WTC11 (cell line): ENCODE data around the gene SUPT3H. TPM values are rescaled to one million over a fixed set of nuclear protein-coding genes. Genes with fewer than 3 reads are reported as not detected.

ENCODE experiments used
- ATAC-seq: fragments of 200-7000 bp; cut with Tn5 transposase; 2 replicates; pipeline ENCODE4 v1.10.0; 2021; ENCODE audit warnings: mild to moderate bottlenecking, moderate library complexity
- CTCF ChIA-PET: fragments of 300-600 bp; sonication (Branson Sonifier 250); formaldehyde crosslinking; loops from one replicate; lab custom pipeline; 2021; ENCODE audit warnings: antibody characterized with exemption; lab: Charles Lee
- POLR2A ChIA-PET: fragments of 350-600 bp; sonication (Branson Sonifier 250); formaldehyde crosslinking; loops from one replicate; lab custom pipeline; 2021; ENCODE audit warnings: antibody characterized with exemption; lab: Charles Lee
- DNase-seq: peaks from one replicate; pipeline ENCODE4 v3.0.0; 2021; ENCODE audit warnings: low spot score
- H3K27ac Mint-ChIP-seq: 2 replicates; pipeline ENCODE4 v1.8.0; 2021; ENCODE audit warnings: mixed read lengths
- H3K27me3 Mint-ChIP-seq: 2 replicates; pipeline ENCODE4 v1.8.0; 2021; ENCODE audit warnings: low read depth, mild to moderate bottlenecking, moderate library complexity, mixed read lengths
- H3K36me3 Mint-ChIP-seq: 2 replicates; pipeline ENCODE4 v1.8.0; 2021; ENCODE audit warnings: mixed read lengths
- H3K4me1 Mint-ChIP-seq: 2 replicates; pipeline ENCODE4 v1.8.0; 2022; ENCODE audit warnings: mixed read lengths
- H3K4me3 Mint-ChIP-seq: 2 replicates; pipeline ENCODE4 v1.8.0; 2021; ENCODE audit warnings: mild to moderate bottlenecking, moderate library complexity, mixed read lengths
- H3K9me3 Mint-ChIP-seq: 2 replicates; pipeline ENCODE4 v1.8.0; 2021; ENCODE audit warnings: mixed read lengths
- ATF1 ChIP-seq: sonication (generic); formaldehyde crosslinking; IDR thresholded peaks from 2 replicates; pipeline ENCODE4 v1.8.1; 2023; ENCODE audit warnings: mild to moderate bottlenecking, moderate library complexity, missing genetic modification reagents
- CDX4 ChIP-seq: fragments of 250-450 bp; sonication (Bioruptor Pico); IDR thresholded peaks from 2 replicates; pipeline ENCODE4 v1.9.0; 2021; ENCODE audit warnings: moderate library complexity, mild to moderate bottlenecking, inconsistent platforms, borderline replicate concordance
- E2F1 ChIP-seq: sonication (generic); formaldehyde crosslinking; IDR thresholded peaks from 2 replicates; pipeline ENCODE4 v1.8.0; 2022; ENCODE audit warnings: mild to moderate bottlenecking, missing genetic modification reagents
- ELF4 ChIP-seq: sonication (generic); formaldehyde crosslinking; IDR thresholded peaks from 2 replicates; pipeline ENCODE4 v1.8.1; 2022; ENCODE audit warnings: low read depth, mild to moderate bottlenecking, moderate library complexity, missing genetic modification reagents
- ESRRA ChIP-seq: sonication (generic); formaldehyde crosslinking; IDR thresholded peaks from 2 replicates; pipeline ENCODE4 v1.8.1; 2022; ENCODE audit warnings: mild to moderate bottlenecking, missing genetic modification reagents, borderline replicate concordance
- FOXP4 ChIP-seq: sonication (generic); formaldehyde crosslinking; IDR thresholded peaks from 2 replicates; pipeline ENCODE4 v1.8.0; 2022; ENCODE audit warnings: mild to moderate bottlenecking, missing genetic modification reagents
- JAZF1 ChIP-seq: fragments of 250-450 bp; sonication (Bioruptor Pico); IDR thresholded peaks from 2 replicates; pipeline ENCODE4 v1.9.0; 2021; ENCODE audit warnings: moderate library complexity, mild to moderate bottlenecking, inconsistent platforms
- MYBL2 ChIP-seq: sonication (generic); formaldehyde crosslinking; IDR thresholded peaks from 2 replicates; pipeline ENCODE4 v1.8.1; 2023; ENCODE audit warnings: mild to moderate bottlenecking, moderate library complexity, missing genetic modification reagents
- NFYB ChIP-seq: sonication (generic); formaldehyde crosslinking; conservative IDR thresholded peaks from 2 replicates; pipeline ENCODE4 v1.8.0; 2022; ENCODE audit warnings: low read depth, missing genetic modification reagents
- NR2C2 ChIP-seq: sonication (generic); formaldehyde crosslinking; IDR thresholded peaks from 2 replicates; pipeline ENCODE4 v1.8.0; 2022; ENCODE audit warnings: mild to moderate bottlenecking, missing genetic modification reagents
- TCF7 ChIP-seq: sonication (generic); formaldehyde crosslinking; IDR thresholded peaks from 2 replicates; pipeline ENCODE4 v1.8.0; 2022; ENCODE audit warnings: mild to moderate bottlenecking, low read depth, missing genetic modification reagents, moderate library complexity
- TP53 ChIP-seq: sonication (generic); formaldehyde crosslinking; IDR thresholded peaks from 2 replicates; pipeline ENCODE4 v1.8.1; 2023; ENCODE audit warnings: mild to moderate bottlenecking, missing genetic modification reagents
- ZBTB21 ChIP-seq: sonication (generic); formaldehyde crosslinking; IDR thresholded peaks from 2 replicates; pipeline ENCODE4 v1.8.1; 2023; ENCODE audit warnings: mild to moderate bottlenecking, missing genetic modification reagents, borderline replicate concordance
- ZBTB43 ChIP-seq: sonication (generic); formaldehyde crosslinking; IDR thresholded peaks from 2 replicates; pipeline ENCODE4 v1.8.1; 2023; ENCODE audit warnings: mild to moderate bottlenecking, missing genetic modification reagents
- ZNF138 ChIP-seq: sonication (generic); formaldehyde crosslinking; conservative IDR thresholded peaks from 2 replicates; pipeline ENCODE4 v1.8.1; 2022; ENCODE audit warnings: mild to moderate bottlenecking, moderate library complexity, missing genetic modification reagents
- ZNF263 ChIP-seq: sonication (generic); formaldehyde crosslinking; IDR thresholded peaks from 2 replicates; pipeline ENCODE4 v1.8.1; 2022; ENCODE audit warnings: low read depth, mild to moderate bottlenecking, moderate library complexity, missing genetic modification reagents
- ZNF396 ChIP-seq: fragments of 250-450 bp; sonication (Bioruptor Pico); IDR thresholded peaks from 2 replicates; pipeline ENCODE4 v1.8.0; 2021; ENCODE audit warnings: mild to moderate bottlenecking, moderate library complexity, borderline replicate concordance
- ZNF423 ChIP-seq: fragments of 250-450 bp; sonication (Bioruptor Pico); IDR thresholded peaks from 2 replicates; pipeline ENCODE4 v2.1.2; 2022; ENCODE audit warnings: mild to moderate bottlenecking, moderate library complexity
- ZSCAN18 ChIP-seq: fragments of 250-450 bp; sonication (Bioruptor Pico); IDR thresholded peaks from 2 replicates; pipeline ENCODE4 v2.1.2; 2022; ENCODE audit warnings: mild to moderate bottlenecking, moderate library complexity
- total RNA-seq: library from RNA; stranded (reverse); gene quantifications from 3 replicates; pipeline ENCODE4 v1.2.3, GENCODE V29; 2021
- TF ChIP-seq, protein P1 (sequence below): sonication (generic); formaldehyde crosslinking; IDR thresholded peaks from 2 replicates; pipeline ENCODE4 v1.8.1; 2023; ENCODE audit warnings: mild to moderate bottlenecking, missing genetic modification reagents
- TF ChIP-seq, protein P2 (sequence below): fragments of 250-450 bp; sonication (Bioruptor Pico); IDR thresholded peaks from 2 replicates; pipeline ENCODE4 v1.9.0; 2021; ENCODE audit warnings: mild to moderate bottlenecking

The SUPT3H gene
- total RNA-seq, 1 experiment from 2014 or later, result 15.3 TPM

- no peak overlapping the region for H3K27ac Mint-ChIP-seq
- POLR2A ChIA-PET, result no interaction called here
- H3K9me3 Mint-ChIP-seq, result no peaks in the 10 kb centered on the region
- no peak overlapping the region for H3K4me3 Mint-ChIP-seq
- no peak for ATAC-seq
- no peak for DNase-seq
- TF ChIP-seq TP53 (CRISPR knock-in tag), result no peak
- no peak for TF ChIP-seq ZSCAN18 (CRISPR knock-in tag)
- no peak for TF ChIP-seq ZNF263 (CRISPR knock-in tag)
- TF ChIP-seq ZNF138 (CRISPR knock-in tag), result no peak
- TF ChIP-seq ESRRA (CRISPR knock-in tag), result no peak
- TF ChIP-seq CDX4 (CRISPR knock-in tag), result no peak
- TF ChIP-seq MYBL2, result no peak
- TF ChIP-seq ZBTB21, result no peak
- TF ChIP-seq NFYB (CRISPR knock-in tag), result no peak
- no peak for TF ChIP-seq TCF7 (CRISPR knock-in tag)
- TF ChIP-seq FOXP4, result no peak
- TF ChIP-seq, protein P1, sequence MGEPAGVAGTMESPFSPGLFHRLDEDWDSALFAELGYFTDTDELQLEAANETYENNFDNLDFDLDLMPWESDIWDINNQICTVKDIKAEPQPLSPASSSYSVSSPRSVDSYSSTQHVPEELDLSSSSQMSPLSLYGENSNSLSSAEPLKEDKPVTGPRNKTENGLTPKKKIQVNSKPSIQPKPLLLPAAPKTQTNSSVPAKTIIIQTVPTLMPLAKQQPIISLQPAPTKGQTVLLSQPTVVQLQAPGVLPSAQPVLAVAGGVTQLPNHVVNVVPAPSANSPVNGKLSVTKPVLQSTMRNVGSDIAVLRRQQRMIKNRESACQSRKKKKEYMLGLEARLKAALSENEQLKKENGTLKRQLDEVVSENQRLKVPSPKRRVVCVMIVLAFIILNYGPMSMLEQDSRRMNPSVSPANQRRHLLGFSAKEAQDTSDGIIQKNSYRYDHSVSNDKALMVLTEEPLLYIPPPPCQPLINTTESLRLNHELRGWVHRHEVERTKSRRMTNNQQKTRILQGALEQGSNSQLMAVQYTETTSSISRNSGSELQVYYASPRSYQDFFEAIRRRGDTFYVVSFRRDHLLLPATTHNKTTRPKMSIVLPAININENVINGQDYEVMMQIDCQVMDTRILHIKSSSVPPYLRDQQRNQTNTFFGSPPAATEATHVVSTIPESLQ, result no peak
- no peak for TF ChIP-seq JAZF1
- peaks cover 12% of the 10 kb centered on the region for H3K4me1 Mint-ChIP-seq
- no peaks in the 10 kb centered on the region for H3K36me3 Mint-ChIP-seq
- CTCF ChIA-PET, result no interaction called here
- no peaks in the 10 kb centered on the region for H3K27me3 Mint-ChIP-seq
Measured at GRCh38 chr6:44811456-44811855, 566.3 kb downstream of the SUPT3H start.

DNA sequence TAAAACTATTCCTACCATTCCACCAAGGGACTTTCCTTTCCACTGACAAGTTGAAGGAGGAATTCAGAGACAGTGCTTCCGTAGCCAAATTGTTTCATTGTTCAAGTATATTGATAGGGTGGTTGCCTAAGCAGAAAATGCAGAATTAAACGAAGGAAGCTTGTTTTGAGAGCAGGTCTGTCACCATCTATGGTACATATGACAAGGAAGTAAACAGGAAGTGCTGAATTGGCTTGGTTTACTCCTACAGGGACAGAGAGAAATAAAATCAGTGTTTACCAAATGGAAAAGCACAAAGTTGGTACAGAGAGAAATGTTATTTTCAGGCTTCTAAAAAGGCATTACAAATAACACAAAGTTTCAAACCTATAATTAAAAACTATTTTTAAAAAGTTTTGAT is 568.5 kb downstream of the SUPT3H start:
- CTCF ChIA-PET, result no interaction called here
- Mint-ChIP-seq H3K27ac (0 out of 2 replicates have a peak overlapping the region, but pooled peaks have one; percentile 2), H3K9me3 (no peaks in the 10 kb centered on the region), H3K36me3 (no peaks in the 10 kb centered on the region), H3K4me3 (no peak overlapping the region), H3K4me1 (peaks cover 12% of the 10 kb centered on the region), H3K27me3 (no peaks in the 10 kb centered on the region)
- POLR2A ChIA-PET, result interaction anchor here (0.5 kb wide), 1 partner anchor 261 kb away, joined by 7 read pairs; no protein-coding TSS in a partner anchor
- DNase-seq (no peak), ATAC-seq (no peak)
- no peak for TF ChIP-seq ATF1
- no peak for TF ChIP-seq ZNF396 (CRISPR knock-in tag)
- TF ChIP-seq, protein P2, sequence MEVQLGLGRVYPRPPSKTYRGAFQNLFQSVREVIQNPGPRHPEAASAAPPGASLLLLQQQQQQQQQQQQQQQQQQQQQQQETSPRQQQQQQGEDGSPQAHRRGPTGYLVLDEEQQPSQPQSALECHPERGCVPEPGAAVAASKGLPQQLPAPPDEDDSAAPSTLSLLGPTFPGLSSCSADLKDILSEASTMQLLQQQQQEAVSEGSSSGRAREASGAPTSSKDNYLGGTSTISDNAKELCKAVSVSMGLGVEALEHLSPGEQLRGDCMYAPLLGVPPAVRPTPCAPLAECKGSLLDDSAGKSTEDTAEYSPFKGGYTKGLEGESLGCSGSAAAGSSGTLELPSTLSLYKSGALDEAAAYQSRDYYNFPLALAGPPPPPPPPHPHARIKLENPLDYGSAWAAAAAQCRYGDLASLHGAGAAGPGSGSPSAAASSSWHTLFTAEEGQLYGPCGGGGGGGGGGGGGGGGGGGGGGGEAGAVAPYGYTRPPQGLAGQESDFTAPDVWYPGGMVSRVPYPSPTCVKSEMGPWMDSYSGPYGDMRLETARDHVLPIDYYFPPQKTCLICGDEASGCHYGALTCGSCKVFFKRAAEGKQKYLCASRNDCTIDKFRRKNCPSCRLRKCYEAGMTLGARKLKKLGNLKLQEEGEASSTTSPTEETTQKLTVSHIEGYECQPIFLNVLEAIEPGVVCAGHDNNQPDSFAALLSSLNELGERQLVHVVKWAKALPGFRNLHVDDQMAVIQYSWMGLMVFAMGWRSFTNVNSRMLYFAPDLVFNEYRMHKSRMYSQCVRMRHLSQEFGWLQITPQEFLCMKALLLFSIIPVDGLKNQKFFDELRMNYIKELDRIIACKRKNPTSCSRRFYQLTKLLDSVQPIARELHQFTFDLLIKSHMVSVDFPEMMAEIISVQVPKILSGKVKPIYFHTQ (CRISPR knock-in tag), result no peak
- TF ChIP-seq ELF4 (CRISPR knock-in tag), result no peak
- TF ChIP-seq ZBTB43 (CRISPR knock-in tag), result no peak
- no peak for TF ChIP-seq E2F1
- no peak for TF ChIP-seq NR2C2
- no peak for TF ChIP-seq ZNF423
